Calu3 (cell line): ENCODE measurements around the gene MLLT1. TPM values are rescaled to one million over a fixed set of nuclear protein-coding genes. Genes with fewer than 3 reads are reported as not detected.

ENCODE experiments used
- total RNA-seq: library from RNA; stranded (reverse); gene quantifications from 2 replicates; pipeline ENCODE4 v1.2.3, GENCODE V29; 2022

The MLLT1 gene
- total RNA-seq, 1 experiment from 2014 or later, result 49.8 TPM

Other genes starting within 250 kb of the MLLT1 start
- gene RFX2, start 169.5 kb downstream of the MLLT1 start, total RNA-seq, result 9.3 and 13.7 TPM in 2 replicates
- gene ACSBG2, start 144.3 kb downstream of the MLLT1 start, total RNA-seq, result not detected in 2 replicates
- gene ACER1, start 53.6 kb upstream of the MLLT1 start, total RNA-seq, result not detected in 2 replicates
- 50.4 and 53.4 TPM in 2 replicates for gene CLPP, start 81.6 kb upstream of the MLLT1 start, total RNA-seq
- 25.9 and 27.2 TPM in 2 replicates for gene ALKBH7, start 92.8 kb upstream of the MLLT1 start, total RNA-seq
- 1.7 and 2.4 TPM in 2 replicates for gene PSPN, start 96.0 kb upstream of the MLLT1 start, total RNA-seq
- 39.2 and 40.9 TPM in 2 replicates for gene GTF2F1, start 113.2 kb upstream of the MLLT1 start, total RNA-seq
- 297 and 307 TPM in 2 replicates for gene KHSRP, start 144.8 kb upstream of the MLLT1 start, total RNA-seq
- gene SLC25A41, start 153.8 kb upstream of the MLLT1 start, total RNA-seq, result 1.4 and 2.9 TPM in 2 replicates
- gene SLC25A23, start 179.8 kb upstream of the MLLT1 start, total RNA-seq, result 67.6 and 78.7 TPM in 2 replicates
- gene CRB3, start 184.3 kb upstream of the MLLT1 start, total RNA-seq, result 45.6 and 47.6 TPM in 2 replicates
- not detected in 2 replicates for gene DENND1C, start 201.8 kb upstream of the MLLT1 start, total RNA-seq
- gene TUBB4A, start 222.3 kb upstream of the MLLT1 start, total RNA-seq, result 1.4 and 1.5 TPM in 2 replicates